Activated naive CD8-positive, alpha-beta T cell treated with anti-CD3 and anti-CD28 coated beads, Interleukin-2, amount 10 ng/mL, durations not matched to agents 7 days and 5 days (primary cell): ENCODE results near the gene LRRC32. TPM values are rescaled to one million over a fixed set of nuclear protein-coding genes. Genes with fewer than 3 reads are reported as not detected.
A peak's percentile ranks its signal among the peaks of the same experiment; 100 is the strongest.

ENCODE experiments used
- ATAC-seq: fragments of 150-1000 bp; cut with Tn5 transposase; one replicate; pipeline ENCODE4 v1.10.0; 2021; ENCODE audit warnings: low read depth, moderate library complexity
- POLR2A ChIA-PET: fragments of 350-600 bp; sonication (Branson Sonifier 250); formaldehyde crosslinking; loops from one replicate; lab custom pipeline; 2021; ENCODE audit warnings: antibody characterized with exemption; lab: Charles Lee
- DNase-seq: peaks from one replicate; pipeline ENCODE4 v3.0.0; 2021
- H3K27ac Mint-ChIP-seq: one replicate; pipeline ENCODE4 v1.8.0; 2022; ENCODE audit warnings: mild to moderate bottlenecking, mixed read lengths
- H3K27me3 Mint-ChIP-seq: one replicate; pipeline ENCODE4 v1.8.0; 2022; ENCODE audit warnings: mild to moderate bottlenecking, moderate library complexity, mixed read lengths
- H3K36me3 Mint-ChIP-seq: one replicate; pipeline ENCODE4 v1.8.0; 2021; ENCODE audit warnings: mild to moderate bottlenecking, mixed read lengths
- H3K4me1 Mint-ChIP-seq: one replicate; pipeline ENCODE4 v1.8.0; 2021; ENCODE audit warnings: mixed read lengths
- H3K4me3 Mint-ChIP-seq: one replicate; pipeline ENCODE4 v1.8.0; 2022; ENCODE audit warnings: mild to moderate bottlenecking, moderate library complexity, mixed read lengths
- H3K9me3 Mint-ChIP-seq: one replicate; pipeline ENCODE4 v1.8.0; 2021; ENCODE audit warnings: mixed read lengths
- total RNA-seq, 2 experiments: library from RNA; stranded (reverse); gene quantifications; one replicate each; pipeline ENCODE4 v1.2.3, GENCODE V29; 2021

Gene LRRC32, protein sequence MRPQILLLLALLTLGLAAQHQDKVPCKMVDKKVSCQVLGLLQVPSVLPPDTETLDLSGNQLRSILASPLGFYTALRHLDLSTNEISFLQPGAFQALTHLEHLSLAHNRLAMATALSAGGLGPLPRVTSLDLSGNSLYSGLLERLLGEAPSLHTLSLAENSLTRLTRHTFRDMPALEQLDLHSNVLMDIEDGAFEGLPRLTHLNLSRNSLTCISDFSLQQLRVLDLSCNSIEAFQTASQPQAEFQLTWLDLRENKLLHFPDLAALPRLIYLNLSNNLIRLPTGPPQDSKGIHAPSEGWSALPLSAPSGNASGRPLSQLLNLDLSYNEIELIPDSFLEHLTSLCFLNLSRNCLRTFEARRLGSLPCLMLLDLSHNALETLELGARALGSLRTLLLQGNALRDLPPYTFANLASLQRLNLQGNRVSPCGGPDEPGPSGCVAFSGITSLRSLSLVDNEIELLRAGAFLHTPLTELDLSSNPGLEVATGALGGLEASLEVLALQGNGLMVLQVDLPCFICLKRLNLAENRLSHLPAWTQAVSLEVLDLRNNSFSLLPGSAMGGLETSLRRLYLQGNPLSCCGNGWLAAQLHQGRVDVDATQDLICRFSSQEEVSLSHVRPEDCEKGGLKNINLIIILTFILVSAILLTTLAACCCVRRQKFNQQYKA
- under 1 TPM; 0.34 to 0.75 TPM for total RNA-seq

- Mint-ChIP-seq H3K9me3 (no peaks in the 10 kb centered on the region), H3K36me3 (no peaks in the 10 kb centered on the region), H3K4me3 (peak within 1 kb of the TSS; percentile 50), H3K27me3 (peaks cover 24% of the 10 kb centered on the region), H3K27ac (no peak within 1 kb of the TSS), H3K4me1 (peaks cover 23% of the 10 kb centered on the region)
- ATAC-seq (no peak), DNase-seq (no peak)
- POLR2A ChIA-PET = no interaction called here
These were observed at the start of gene LRRC32 for GRCh38 chr11:76670485-76671236. Gene LRRC32, minus strand, starts transcription at chr11:76670747. Its CDS starts 4,793 bp downstream, at chr11:76665954.

DNA sequence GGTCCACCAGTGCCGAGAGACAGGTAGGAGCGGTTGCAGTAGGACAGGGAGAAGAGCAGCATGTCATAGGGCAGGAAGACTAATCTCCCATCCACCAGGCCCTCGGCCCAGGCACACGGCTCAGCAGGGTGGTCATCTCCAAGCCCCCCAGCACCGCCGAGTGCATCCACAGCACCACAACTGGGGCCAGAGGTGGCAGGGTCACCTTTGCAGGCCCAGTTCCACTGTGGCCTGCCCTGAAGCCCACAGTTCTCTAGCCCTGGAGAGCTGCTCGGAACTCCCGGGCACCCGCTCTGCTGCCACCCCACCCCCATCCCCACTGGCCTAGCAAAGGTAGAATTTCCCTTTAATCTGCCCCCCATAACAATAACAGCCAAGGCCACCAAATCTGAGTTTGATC lies 49.1 kb upstream of the LRRC32 start:
- Mint-ChIP-seq H3K4me1 (peaks cover 5% of the 10 kb centered on the region), H3K27ac (no peak overlapping the region), H3K4me3 (no peak overlapping the region), H3K36me3 (no peaks in the 10 kb centered on the region), H3K9me3 (no peaks in the 10 kb centered on the region), H3K27me3 (peaks cover 18% of the 10 kb centered on the region)
- DNase-seq (no peak), ATAC-seq (no peak)
- POLR2A ChIA-PET = no interaction called here

GRCh38 chr11:76719281-76719680 lies 48.7 kb upstream of the LRRC32 start:
- H3K4me1 Mint-ChIP-seq = peaks cover 5% of the 10 kb centered on the region
- no peaks in the 10 kb centered on the region for H3K9me3 Mint-ChIP-seq
- POLR2A ChIA-PET = no interaction called here

DNA sequence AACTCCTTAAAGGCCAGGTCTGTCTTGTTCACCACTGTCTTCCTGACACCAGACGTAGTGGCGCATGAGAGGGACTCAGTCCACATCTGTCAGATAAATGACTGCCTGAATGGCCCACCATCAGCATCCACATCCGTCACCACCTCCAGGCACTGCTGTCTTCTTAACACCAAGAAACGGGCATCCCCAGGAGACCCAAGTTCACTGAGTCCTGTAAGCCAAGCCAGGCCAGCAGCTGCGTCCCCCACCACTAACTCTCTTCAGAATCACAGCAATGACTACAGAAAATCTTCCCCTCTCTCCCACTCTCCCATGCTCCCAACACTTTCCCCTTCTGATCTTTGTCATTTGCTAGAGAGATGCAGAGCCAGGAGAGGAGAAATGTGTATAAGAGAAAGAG lies 47.3 kb upstream of the LRRC32 start:
- ATAC-seq = no peak
- peaks cover 7% of the 10 kb centered on the region for H3K27me3 Mint-ChIP-seq

More at GRCh38 chr11:76719281-76719680, 48.7 kb upstream of the LRRC32 start:
- Mint-ChIP-seq H3K27ac (no peak overlapping the region), H3K4me3 (no peak overlapping the region), H3K36me3 (no peaks in the 10 kb centered on the region), H3K27me3 (peaks cover 18% of the 10 kb centered on the region)
- ATAC-seq (no peak), DNase-seq (no peak)

GRCh38 chr11:76717369-76717768 lies 46.8 kb upstream of the LRRC32 start:
- Mint-ChIP-seq H3K9me3 (no peaks in the 10 kb centered on the region), H3K27ac (no peak overlapping the region), H3K4me1 (peaks cover 2% of the 10 kb centered on the region), H3K27me3 (peaks cover 2% of the 10 kb centered on the region), H3K4me3 (no peak overlapping the region), H3K36me3 (no peaks in the 10 kb centered on the region)
- DNase-seq (no peak), ATAC-seq (no peak)
- POLR2A ChIA-PET = no interaction called here

More for the DNA sequence above, 47.3 kb upstream of the LRRC32 start:
- POLR2A ChIA-PET = no interaction called here
- Mint-ChIP-seq H3K27ac (no peak overlapping the region), H3K4me1 (peaks cover 5% of the 10 kb centered on the region), H3K4me3 (no peak overlapping the region), H3K36me3 (no peaks in the 10 kb centered on the region), H3K9me3 (no peaks in the 10 kb centered on the region)
- no peak for DNase-seq

- DNase-seq = no peak
- no peak overlapping the region for H3K4me3 Mint-ChIP-seq
- no peaks in the 10 kb centered on the region for H3K4me1 Mint-ChIP-seq
- no peak overlapping the region for H3K27ac Mint-ChIP-seq
- H3K27me3 Mint-ChIP-seq = no peaks in the 10 kb centered on the region
- no peaks in the 10 kb centered on the region for H3K36me3 Mint-ChIP-seq
- ATAC-seq = no peak
- POLR2A ChIA-PET = no interaction called here
- H3K9me3 Mint-ChIP-seq = no peaks in the 10 kb centered on the region
These were observed 45.7 kb upstream of the LRRC32 start for GRCh38 chr11:76716268-76716667.

DNA sequence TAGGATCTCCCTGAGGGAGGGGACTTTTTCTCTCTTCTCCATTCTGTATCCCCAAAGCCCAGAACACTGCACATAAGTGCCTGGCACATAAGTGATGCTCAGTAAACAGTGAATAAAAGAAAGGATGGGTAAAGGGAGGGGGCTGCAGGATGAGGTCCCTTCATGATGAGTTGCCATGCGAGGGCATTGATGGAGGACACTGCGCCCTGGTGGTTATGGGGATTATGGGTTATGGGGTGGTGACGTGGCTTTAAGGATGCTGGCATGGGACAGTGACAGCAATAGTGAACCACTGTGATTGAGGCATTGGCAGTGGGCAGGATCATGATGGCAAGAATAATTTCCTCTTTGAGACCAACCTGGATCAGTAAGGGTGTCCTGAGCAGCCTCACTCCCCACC lies 43.9 kb upstream of the LRRC32 start:
- DNase-seq = no peak
- POLR2A ChIA-PET = no interaction called here
- no peaks in the 10 kb centered on the region for H3K27me3 Mint-ChIP-seq
- H3K27ac Mint-ChIP-seq = no peak overlapping the region
- no peaks in the 10 kb centered on the region for H3K9me3 Mint-ChIP-seq
- H3K4me3 Mint-ChIP-seq = no peak overlapping the region
- H3K4me1 Mint-ChIP-seq = no peaks in the 10 kb centered on the region
- ATAC-seq = no peak
- H3K36me3 Mint-ChIP-seq = no peaks in the 10 kb centered on the region

DNA sequence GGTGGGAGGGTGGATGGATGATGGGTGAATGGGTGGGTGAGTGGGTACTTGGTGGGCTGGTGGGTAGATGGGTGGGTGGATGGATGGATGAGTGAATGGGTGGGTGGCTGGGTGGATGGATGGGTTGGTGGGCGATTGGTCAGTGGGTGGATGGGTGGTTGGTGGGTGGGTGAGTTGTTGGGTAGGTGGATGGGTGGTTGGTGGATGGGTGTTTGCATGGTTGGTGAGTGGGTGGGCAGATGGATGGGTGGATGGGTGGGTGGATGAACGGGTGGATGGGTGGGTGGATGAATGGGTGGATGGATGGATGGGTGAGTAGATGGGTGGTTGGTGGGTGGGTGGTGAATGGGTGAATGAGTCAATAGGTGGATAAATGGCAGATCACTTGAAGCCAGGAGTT lies 43.0 kb upstream of the LRRC32 start:
- H3K4me3 Mint-ChIP-seq = no peak overlapping the region
- ATAC-seq (no peak), DNase-seq (no peak)
- POLR2A ChIA-PET = no interaction called here
- H3K27ac Mint-ChIP-seq = no peak overlapping the region
- no peaks in the 10 kb centered on the region for H3K9me3 Mint-ChIP-seq
- H3K4me1 Mint-ChIP-seq = no peaks in the 10 kb centered on the region
- H3K36me3 Mint-ChIP-seq = no peaks in the 10 kb centered on the region
- no peaks in the 10 kb centered on the region for H3K27me3 Mint-ChIP-seq

DNA sequence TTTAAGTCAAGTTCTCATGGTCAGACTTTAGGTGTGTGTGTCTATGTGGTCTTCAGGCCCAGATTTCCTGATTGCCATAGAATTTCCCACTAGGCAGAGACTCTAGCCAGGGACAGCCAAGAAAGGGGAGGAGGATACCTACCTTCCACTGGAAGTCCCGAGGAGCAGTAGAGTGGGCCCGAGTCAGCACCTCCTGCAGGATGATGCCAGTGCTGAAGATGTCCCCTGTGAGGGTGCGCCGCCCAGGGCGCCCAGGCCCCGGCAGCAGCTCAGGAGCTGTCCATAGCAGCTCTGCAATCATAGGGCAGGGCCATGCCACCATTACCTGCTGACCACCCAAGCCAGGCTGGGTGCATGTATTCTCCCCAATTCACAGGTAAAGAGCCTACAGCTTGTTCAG lies 41.6 kb upstream of the LRRC32 start:
- Mint-ChIP-seq H3K27ac (no peak overlapping the region), H3K27me3 (no peaks in the 10 kb centered on the region), H3K9me3 (no peaks in the 10 kb centered on the region), H3K4me1 (no peaks in the 10 kb centered on the region), H3K4me3 (no peak overlapping the region), H3K36me3 (no peaks in the 10 kb centered on the region)
- DNase-seq (no peak), ATAC-seq (no peak)
- POLR2A ChIA-PET = no interaction called here

GRCh38 chr11:76709756-76710155 lies 39.2 kb upstream of the LRRC32 start:
- DNase-seq (no peak), ATAC-seq (no peak)
- POLR2A ChIA-PET = no interaction called here
- Mint-ChIP-seq H3K4me3 (no peak overlapping the region), H3K27ac (no peak overlapping the region), H3K36me3 (no peaks in the 10 kb centered on the region), H3K27me3 (peaks cover 7% of the 10 kb centered on the region), H3K4me1 (no peaks in the 10 kb centered on the region), H3K9me3 (peaks cover 1% of the 10 kb centered on the region)

GRCh38 chr11:76708972-76709660 lies 38.6 kb upstream of the LRRC32 start:
- no peaks in the 10 kb centered on the region for H3K4me1 Mint-ChIP-seq
- peaks cover 1% of the 10 kb centered on the region for H3K9me3 Mint-ChIP-seq
- ATAC-seq = no peak
- H3K27me3 Mint-ChIP-seq = peaks cover 7% of the 10 kb centered on the region
- H3K27ac Mint-ChIP-seq = no peak overlapping the region
- DNase-seq = no peak
- POLR2A ChIA-PET = no interaction called here
- H3K36me3 Mint-ChIP-seq = no peaks in the 10 kb centered on the region
- H3K4me3 Mint-ChIP-seq = no peak overlapping the region

DNA sequence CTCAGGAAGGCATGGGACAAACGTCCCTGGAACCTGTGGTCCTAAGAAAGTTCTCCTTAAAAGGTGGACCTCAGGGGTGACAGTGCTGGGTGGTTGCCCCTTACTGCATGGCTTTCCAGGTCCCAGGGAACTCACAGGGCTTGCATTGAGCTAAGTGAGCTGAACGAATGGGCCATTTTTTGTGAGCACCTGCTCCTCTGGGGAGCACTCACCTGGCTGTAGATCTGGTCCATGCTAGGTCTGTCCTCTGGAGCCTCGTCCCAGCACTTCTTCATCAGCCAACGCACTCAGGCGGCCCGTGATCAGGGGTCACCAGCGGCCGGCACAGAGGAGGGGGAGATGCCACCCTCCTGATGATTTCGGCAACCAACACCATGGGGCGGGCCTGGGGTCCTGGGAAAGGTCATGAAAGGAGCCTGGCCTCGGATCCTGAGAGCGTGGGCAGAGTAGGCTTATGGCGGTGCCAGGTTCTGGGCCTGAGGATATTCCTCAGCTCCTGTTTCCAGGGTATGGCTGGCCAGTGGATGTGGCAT lies 36.8 kb upstream of the LRRC32 start:
- no peak for DNase-seq
- H3K36me3 Mint-ChIP-seq = no peaks in the 10 kb centered on the region
- no peaks in the 10 kb centered on the region for H3K4me1 Mint-ChIP-seq
- H3K27me3 Mint-ChIP-seq = peaks cover 14% of the 10 kb centered on the region
- POLR2A ChIA-PET = no interaction called here
- H3K27ac Mint-ChIP-seq = no peak overlapping the region
- H3K4me3 Mint-ChIP-seq = no peak overlapping the region
- H3K9me3 Mint-ChIP-seq = peaks cover 1% of the 10 kb centered on the region
- no peak for ATAC-seq

DNA sequence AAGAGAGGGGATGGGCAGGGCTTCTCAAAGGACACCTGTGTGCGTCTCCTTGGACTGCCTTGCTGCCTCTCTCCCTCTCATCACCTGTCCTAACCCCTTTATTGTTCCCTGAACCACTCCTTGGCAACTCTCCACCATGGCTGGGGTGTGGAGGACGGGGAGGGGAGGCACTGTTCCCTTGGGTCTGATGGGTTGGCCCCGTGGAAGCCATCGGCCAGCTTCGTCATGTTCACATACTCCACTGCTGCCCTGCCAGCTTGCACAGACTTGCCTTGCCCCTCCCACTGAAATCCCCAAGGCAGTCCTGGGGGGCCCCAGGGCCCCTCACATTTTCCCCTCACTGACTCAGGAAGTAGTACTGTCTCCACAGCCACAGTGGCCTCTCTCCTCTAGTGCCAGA lies 36.1 kb upstream of the LRRC32 start:
- peaks cover 1% of the 10 kb centered on the region for H3K9me3 Mint-ChIP-seq
- DNase-seq (no peak), ATAC-seq (no peak)
- no peaks in the 10 kb centered on the region for H3K4me1 Mint-ChIP-seq
- peaks cover 19% of the 10 kb centered on the region for H3K27me3 Mint-ChIP-seq
- no peaks in the 10 kb centered on the region for H3K36me3 Mint-ChIP-seq
- H3K4me3 Mint-ChIP-seq = no peak overlapping the region
- POLR2A ChIA-PET = no interaction called here
- no peak overlapping the region for H3K27ac Mint-ChIP-seq
